Measurements from ENCODE around the gene COQ8B.
"Not testable (repeated sequence)": the region's sequence is repeated elsewhere in the genome, so short reads cannot be mapped to it uniquely, and the experiment has no call there.

COQ8B gene

DNA sequence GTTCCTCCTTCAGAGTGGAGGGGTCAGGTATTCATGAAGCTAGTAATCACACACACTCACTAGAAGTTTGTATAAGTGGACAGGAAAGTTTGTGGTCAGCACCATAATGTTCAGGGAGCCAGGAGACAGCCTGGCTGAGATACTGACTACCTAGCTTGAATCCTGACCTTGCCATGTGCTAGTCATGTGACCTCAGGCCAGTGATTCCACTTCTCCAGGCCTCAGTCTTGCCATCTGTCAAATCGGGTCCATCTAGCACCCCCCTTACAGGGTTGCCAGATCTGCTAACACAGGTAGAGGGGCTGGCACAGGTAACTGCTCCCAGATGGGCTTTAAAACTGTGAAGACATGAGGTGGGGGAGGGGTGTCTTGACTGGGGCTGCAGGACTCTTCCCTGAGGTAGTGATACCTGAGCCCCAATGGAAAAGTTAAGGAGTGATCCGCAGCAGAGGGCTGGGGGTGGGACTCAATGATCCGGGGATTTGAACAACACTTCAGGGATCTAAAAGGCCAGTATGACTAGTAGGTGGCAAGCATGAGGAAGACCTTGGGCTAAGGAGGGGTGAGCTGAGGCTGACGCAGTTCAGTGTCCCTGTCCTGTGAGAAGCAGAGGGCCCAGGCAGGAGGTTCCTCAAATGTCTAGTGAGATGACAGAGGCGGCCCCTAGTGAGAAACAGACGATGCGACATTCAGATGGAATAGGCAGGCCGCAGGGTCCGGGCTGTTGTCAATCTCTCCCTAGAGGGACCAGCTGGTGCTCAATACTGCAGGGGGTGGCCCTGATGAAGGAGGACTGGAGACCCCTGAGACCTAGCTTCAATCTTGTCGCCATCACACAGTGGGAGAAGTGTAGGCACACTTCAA is 25.1 kb upstream of the COQ8B start:
- DNase-seq = no peak

DNA sequence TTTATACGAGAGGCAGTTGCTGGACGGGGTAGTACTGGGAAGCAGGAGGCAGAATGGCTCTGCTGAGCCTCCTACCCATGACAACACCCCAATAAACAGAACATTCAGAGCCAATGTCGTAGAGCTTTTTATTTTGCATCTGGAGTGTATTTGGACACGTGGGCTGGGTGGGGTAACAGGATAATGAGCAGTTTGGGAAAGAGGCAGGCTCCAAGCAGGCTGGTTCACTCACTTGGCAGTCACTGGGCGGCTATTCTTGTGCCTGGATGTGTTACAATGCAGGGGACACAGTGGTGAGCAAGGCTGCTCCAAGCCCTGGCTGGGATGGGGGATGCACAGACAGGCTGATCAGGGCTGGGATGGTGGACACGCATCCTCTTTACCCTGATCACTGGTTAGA is 24.1 kb upstream of the COQ8B start:
- DNase-seq = no peak

DNA sequence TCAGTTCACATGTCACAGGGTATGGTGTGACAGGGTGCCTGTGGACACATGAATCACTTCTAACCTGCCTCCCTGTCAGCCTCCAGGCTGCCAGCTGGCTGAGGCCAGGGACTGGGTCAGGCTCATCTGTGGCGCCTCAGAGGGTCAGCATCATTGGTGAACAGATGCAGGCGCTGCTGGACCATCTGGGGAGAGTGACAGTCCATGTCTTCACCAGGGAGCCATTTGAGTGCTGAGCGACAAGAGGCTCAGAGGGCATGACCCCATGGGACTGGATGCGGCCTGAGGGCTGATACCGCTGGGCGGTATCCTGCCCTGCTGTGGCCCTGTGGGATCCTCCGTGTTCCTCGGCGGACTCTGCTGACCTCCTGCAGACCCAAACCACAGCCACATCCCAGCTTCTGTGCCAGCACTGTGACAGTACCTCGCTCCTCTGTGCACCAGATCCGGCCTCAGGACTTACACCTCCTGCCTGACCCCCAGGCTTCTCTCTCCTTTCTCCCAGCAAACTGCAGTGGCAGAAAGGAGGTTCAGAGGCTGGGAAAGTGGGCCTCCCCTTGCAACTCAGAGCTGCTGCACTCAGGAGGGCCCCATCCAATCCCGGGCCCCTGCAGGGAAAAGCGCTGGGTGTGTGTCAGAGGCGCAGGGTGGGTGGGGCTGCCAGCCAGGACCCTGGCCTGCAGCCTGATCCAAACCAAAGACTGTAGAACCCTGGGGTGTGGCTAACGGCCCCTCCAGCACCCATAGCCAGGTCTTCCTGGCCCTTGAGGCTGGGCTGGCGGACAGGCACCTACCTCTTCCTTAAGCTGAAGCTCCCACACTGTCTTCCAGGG is 23.4 kb upstream of the COQ8B start:
- no peak for DNase-seq

DNA sequence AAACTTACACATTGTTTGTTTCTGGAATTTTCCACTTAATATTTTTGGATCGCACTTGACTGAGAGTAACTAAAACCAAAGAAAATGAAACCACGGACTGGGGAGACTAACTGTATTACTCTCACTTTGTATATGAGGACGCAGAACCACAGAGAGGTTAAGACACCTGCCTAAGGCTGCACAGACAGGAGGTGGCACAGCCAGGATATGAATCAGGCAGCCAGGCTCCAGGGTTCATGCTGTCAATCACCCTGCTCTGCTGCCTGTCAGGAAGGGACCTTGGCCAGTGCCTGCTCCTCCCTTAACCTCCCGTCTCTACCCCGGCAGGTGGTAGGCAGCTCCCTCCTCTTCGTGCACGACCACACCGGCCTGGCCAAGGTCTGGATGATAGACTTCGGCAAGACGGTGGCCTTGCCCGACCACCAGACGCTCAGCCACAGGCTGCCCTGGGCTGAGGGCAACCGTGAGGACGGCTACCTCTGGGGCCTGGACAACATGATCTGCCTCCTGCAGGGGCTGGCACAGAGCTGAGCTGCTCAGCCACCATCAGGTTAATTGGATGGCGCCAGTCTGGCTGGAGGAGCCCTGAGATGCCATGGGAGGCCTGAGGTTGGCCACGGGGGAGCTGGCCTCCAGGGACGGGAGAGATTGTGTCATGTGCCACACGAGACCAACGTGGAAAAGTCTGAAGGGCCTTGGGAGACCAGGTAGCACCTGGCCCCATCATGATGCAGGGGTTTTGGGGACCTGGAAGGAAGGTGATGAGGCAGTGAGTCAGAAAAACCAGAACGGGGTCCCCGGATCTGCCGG is 22.5 kb upstream of the COQ8B start:
- no peak for DNase-seq

DNA sequence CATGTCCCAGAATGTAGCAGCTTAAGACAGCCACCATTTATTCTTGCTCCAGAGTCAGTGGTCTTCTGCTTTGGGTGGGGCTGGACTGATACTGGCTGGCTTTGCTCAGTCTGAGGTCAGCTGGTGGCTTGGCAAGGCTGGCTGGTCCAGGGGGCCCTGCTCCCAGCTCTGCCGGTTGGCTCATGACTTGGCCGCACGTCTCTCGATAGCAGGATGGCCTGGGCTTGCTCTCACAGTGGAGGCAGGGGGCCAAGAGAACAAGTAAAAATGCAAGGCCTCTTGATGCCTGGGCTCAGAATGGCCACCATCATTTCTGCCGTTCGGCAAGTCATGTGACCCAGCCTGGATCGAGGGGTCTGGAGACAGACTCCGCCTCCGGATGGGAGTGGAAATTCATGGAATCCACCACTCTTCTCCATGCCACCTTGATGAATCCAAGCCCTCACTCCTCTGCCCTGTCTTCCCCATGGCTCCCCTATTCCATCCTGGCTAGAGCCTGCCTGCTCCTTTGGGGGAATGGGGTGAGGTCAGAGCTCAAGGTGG is 20.5 kb upstream of the COQ8B start:
- DNase-seq = no peak

DNA sequence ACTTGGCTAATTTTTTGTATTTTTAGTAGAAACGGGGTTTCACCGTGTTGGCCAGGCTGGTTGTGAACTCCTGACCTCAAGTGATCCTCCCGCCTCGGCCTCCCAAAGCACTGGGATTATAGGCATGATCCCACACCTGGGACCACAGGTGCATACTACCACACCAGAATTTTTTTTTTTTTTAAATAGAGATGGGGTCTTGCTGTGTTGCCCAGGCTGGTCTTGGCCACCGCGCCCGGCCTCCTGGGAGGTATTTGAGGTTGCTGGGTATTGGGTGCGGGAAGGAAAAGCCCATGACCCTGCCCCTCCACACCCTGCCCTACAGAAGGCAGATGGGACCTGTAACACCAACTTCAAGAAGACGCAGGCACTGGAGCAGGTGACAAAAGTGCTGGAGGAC is 20.0 kb upstream of the COQ8B start:
- no peak for DNase-seq

DNA sequence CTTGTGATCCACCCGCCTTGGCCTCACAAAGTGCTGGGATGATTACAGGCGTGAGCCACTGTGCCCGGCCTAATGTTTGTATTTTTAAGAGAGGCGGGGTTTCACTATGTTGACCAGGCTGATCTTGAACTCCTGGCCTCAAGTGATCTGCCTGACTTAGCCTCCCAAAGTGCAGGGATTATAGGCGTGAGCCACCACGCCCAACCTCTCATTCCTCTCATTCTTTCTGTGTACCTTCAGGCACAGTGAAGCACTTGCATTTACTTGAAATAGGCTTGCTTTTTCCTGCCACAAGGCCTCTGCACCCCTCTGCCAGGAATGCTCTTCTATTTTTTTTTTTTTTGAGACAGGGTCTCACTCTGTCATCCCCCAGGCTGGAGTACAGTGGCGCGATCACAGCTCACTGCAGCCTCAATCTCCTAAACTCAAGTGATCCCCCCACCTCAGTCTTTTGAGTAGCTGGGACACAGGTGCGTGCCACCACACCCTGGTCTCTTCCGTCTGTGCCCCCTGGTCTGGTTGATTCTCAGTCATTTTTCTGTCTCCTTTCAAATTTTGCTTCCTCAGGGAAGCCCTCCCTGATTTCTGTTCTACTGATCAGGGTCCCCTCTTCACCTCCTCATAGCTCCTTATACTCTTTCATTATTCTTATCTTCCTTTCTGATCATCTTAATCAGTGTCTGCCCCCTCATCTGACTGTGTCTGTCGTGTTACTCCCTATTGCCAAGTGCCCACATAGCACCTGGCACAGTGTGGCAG is 18.5 kb upstream of the COQ8B start:
- DNase-seq = no peak

DNA sequence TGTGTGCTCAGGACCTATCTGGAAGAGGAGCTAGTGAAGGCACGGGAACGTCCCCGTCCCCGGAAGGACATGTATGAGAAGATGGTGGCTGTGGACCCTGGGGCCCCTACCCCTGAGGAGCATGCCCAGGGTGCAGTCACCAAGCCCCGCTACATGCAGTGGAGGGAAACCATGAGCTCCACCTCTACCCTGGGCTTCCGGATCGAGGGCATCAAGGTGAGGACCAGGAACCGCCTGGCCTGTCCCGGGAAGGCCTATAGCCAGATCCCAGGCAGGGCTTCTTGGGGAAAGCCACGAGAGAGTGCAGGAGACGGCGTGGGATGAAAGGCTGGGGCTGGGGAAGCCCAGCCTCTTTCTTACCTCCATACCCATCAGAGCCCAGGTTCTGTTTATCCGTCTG is 16.5 kb upstream of the COQ8B start:
- no peak for DNase-seq

DNA sequence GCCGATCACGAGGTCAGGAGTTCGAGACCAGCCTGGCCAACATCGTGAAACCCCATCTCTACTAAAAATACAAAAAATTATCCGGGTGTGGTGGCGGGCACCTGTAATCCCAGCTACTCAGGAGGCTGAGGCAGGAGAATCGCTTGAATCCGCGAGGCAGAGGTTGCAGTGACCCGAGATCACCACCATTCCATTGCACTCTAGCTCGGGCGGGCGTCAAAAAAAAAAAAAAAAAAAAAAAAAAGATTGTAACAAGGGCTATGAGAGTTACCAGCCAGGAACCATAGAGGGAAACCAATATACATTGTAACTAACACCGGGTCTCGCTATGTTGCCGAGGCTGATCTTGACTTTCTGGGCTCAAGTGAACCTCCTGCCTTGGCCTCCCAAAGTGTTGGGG is 15.6 kb upstream of the COQ8B start:
- DNase-seq = not testable (repeated sequence)

DNA sequence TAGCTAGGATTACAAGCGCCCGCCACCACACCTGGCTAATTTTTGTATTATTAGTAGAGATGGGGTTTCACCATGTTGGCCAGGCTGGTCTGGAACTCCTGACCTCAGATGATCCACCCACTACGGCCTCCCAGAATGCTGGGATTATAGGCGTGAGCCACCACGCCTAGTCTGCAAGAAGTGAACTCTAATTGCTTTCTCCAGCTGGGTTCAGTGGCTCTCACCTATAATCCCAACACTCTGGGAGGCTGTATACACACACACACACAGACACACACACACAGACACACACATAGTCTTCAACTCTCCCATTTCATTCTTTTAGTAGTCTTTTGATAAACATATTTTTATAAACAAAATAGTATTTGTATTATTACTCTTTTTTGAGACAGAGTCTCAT is 13.4 kb upstream of the COQ8B start:
- DNase-seq = not testable (repeated sequence)

DNA sequence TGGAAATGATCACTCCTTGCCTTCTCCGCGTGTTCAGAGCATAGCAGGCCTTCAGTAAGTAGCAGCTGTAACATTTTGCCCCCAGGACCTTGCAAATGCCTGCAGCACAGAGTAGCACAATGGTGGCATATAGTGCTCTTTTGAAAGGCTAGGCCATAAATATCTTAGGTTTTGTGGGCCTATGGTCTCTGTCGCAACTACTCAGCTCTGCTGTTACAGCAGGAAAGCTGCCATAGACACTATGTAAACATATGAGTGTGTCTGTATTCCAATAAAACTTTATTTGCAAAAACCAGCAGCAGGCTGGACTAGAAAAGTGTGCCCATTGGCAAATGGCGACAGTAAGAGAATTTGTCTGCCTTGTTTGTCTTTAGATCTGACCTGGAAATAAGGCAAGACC is 9.6 kb upstream of the COQ8B start:
- DNase-seq = no peak

DNA sequence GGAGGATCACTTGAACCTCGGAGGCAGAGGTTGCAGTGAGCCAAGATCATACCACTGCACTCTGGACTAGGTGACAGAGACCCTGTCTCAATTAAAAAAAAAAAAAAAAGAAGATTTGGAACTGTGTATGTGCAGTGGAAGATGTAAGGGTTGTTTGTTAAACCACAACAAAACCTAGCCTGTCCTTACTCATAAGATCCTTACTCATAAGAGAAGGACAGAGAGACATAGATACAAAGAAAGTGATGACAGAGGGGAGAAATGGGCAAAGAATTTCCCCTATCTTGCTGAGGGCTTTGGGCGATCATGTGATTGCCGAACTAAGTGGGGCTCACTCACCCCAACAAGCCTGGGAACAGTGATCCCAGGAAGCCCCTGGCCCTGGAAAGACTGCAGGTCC is 8.2 kb upstream of the COQ8B start:
- no peak for DNase-seq

DNA sequence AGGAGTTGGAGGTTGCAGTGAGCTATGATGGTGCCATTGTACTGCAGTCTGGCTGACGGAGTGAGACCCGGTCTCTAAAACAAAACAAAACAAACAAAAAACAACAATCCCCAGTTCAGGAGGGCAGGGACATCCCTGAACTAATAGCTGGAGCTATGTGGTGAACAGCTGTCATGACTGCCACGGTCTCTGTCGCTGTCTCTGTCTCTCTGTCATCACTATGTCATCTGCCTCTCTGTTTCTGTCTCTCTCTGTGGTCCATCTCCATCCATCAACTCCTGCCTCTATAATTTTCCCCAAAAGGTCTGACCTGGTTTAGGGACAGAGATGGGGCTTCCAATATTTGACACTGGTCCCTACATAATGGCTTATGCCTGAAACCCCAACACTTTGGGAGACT is 7.6 kb upstream of the COQ8B start:
- no peak for DNase-seq

DNA sequence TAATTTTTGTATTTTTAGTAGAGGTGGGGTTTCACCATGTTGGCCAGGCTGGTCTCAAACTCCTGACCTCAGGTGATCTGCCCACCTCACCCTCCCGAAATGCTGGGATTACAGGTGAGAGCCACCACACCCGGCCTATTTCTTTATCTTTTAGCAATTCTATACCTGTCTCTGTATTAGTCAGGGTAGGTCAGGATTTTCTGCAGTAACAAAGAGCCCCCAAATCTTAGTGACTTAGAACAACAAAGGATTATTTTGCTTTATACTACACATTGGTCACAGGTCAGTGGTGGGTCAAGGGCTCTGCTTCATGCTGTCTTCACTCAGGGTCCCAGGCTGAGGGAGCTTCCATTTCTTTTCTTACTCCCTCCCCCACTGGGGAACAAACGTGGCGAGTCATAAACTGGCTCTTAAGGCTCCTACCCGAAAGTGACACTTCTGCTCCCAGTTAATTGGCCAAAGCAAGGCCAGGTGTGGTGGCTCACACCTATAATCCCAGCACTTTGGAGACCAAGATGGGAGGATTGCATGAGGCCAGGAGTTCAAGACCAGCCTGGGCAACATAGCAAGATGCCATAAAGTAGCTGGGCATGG is 7.1 kb upstream of the COQ8B start:
- DNase-seq = no peak

DNA sequence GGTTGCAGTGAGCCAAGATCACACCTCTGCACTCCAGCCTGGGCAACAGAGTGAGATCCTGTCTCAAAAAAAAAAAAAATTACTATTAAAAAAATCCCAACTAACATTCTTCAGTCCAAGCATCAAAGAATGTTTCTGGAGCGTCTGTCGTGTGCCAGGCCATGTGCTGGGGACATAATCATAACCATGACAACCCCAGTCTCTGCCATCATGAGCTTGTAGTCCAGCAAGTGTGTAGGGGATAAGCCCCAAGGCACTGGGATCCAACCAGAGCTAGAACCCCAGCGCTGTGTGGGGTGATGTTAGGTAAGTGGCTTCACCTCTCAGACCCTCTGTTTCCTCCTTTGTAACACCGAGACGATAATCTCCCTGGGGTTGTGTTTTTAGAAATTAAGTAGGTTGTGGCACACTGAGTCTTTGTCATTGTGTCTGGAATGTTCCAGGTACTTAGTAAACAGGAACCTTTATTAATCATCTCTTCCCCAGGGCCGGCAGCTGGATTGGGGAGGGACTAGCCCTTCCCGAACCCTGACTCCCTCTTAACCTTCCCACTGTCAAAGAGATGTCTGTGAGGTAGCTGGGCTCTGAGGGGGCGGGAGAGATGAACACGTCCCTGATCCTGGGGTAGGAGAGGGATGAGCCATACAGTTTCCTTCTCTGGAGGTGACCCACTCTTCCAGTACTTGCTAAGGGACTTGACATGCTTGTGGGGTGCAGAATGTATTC is 5.4 kb upstream of the COQ8B start:
- DNase-seq = peak; percentile 28

DNA sequence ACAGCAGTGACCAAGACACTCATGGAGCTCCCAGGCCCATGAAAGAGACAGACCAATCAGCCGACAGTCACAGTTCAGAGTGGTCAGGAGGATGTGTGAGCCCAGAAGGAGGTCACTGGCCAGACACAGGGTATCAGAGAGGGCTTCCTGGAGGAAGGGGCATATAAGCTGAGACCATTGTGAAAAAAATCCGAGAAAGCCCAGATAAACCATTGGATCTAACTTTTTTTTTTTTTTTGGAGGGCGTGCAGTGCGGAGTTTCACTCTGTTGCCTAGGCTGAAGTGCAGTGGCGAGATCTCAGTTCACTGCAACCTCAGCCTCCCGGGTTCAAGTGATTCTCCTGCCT is 4.4 kb upstream of the COQ8B start:
- DNase-seq = no peak

DNA sequence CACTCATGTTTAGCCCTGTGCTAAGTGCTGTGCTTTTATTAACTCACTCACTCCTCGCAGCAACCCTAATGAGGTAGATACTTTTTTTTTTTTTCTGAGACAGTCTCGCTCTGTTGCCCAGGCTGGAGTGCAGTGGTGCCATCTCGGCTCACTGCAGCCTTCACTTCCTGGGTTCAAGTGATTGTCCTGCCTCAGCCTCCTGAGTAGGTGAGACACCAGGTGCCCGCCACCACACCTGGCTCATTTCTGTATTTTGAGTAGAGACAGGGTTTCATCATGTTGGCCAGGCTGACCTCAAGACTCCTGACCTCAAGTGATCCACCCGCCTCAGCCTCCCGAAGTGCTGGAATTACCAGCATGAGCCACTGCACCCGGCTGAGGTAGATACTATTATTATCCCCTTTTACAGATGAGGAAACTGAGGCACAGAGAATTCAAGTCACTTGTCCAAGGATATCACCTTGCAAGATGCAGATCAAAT is 2.8 kb upstream of the COQ8B start:
- no peak for DNase-seq

DNA sequence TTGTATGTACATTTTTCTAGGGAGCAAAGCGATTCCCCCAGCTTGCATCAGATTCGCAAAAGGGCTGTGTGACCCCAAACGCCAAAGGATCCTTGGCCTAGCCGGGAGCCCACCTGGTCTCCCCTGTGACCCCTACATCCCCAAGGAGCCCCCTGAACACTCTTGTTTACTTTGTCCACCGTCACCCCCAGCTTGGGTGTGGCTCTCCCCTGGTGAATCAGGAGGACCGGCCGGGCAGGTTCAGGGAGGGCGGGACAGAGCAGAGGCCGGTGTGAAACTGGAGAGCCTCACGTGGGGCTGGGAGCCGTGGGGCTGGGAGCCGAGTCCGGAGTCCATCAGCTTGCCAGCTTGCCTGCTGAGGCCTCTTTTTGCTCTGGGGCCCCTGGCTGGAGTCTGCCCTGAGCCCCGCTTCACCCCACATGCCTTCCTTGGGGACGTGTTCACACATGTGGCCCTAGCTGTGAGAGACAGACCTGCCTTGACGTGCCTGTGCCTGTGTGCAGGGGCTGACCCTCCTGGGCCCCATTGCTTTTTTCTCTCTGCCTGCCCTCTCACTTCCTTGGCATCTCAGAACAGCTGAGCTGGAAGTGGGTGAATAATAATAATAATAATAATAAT is 2.2 kb upstream of the COQ8B start:
- DNase-seq = peak; percentile 58

DNA sequence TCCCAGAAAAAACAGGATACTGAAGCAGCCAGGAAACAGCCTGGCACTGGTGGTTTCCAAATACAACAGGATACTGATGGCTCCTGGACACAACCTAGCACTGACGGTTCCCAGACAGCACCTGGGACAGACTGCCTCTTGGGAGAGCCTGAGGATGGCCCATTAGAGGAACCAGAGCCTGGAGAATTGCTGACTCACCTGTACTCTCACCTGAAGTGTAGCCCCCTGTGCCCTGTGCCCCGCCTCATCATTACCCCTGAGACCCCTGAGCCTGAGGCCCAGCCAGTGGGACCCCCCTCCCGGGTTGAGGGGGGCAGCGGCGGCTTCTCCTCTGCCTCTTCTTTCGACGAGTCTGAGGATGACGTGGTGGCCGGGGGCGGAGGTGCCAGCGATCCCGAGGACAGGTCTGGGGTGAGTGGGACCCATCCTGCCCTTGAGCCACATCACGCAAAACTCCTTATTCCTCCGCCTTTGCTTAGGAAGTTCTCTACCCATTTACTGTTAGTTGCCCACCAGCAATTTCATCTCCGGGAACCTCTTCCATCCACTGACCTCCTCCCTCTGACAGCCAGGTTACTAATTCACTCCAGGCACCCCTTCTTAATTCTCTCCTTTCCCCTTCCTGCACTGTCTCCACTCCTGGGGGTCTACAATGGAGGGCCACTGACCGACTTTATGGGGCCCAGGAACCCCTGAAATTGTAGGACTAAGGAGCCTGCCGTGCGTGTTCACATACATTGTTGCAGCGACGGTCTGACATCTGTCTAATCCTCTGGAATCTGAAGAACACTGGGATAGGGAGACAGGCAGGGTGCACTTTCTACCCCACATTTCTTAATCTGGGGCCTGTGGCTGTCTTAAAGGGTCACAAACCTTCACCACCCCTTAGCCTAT is 1.4 kb upstream of the COQ8B start:
- DNase-seq = peak; percentile 34
